GM12878 (cell line): Measurements from ENCODE around the gene FDX2. TPM values are rescaled to one million over a fixed set of nuclear protein-coding genes. Genes with fewer than 3 reads are reported as not detected.

Experiments used
- ATAC-seq: fragments of 200-7000 bp; cut with Tn5 transposase; 3 replicates; pipeline ENCODE4 v1.9.1; 2020; ENCODE audit warnings: mild to moderate bottlenecking, moderate library complexity
- BruUV-seq: library from RNA; stranded (reverse); fragments of 400-500 nt; replicated peaks from 2 replicates; lab custom pipeline; 2021; lab: Mats Ljungman, UMichigan
- CTCF ChIA-PET: fragments of 300-600 bp; sonication (Branson Sonifier 250); formaldehyde crosslinking; extraction: SDS; loops from one replicate; lab custom pipeline; 2021; ENCODE audit warnings: inconsistent platforms; lab: Yijun Ruan, JAX
- POLR2A ChIA-PET: fragments of 350-600 bp; formaldehyde crosslinking; extraction: SDS; loops from one replicate; lab custom pipeline; 2021; ENCODE audit warnings: inconsistent platforms; lab: Charles Lee
- RAD21 ChIA-PET: fragments of 300-600 bp; sonication (Branson Sonifier 250); formaldehyde crosslinking; loops from one replicate; lab custom pipeline; 2023; ENCODE audit warnings: antibody characterized with exemption; ENCODE audit not compliant: unreplicated experiment; lab: Charles Lee
- SMC1A ChIA-PET: fragments of 300-600 bp; sonication (Branson Sonifier 250); formaldehyde crosslinking; loops from one replicate; lab custom pipeline; 2023; ENCODE audit not compliant: unreplicated experiment, uncharacterized antibody; lab: Charles Lee
- DNase-seq: peaks from one replicate; pipeline ENCODE4 v3.0.0-alpha.2; 2011; ENCODE audit warnings: low read depth, low spot score
- FAIRE-seq: peaks from 3 replicates; lab custom pipeline; 2011; peaks lifted over from hg19 to GRCh38; lab: Jason Lieb, UNC
- H2AFZ ChIP-seq: 2 replicates; pipeline ENCODE4 v1.6.0; 2011; ENCODE audit warnings: low read depth, low read length, control low read depth; ENCODE audit not compliant: control insufficient read depth
- H3K27ac ChIP-seq: 2 replicates; pipeline ENCODE4 v1.5.1; 2011; ENCODE audit warnings: control low read depth; ENCODE audit not compliant: control insufficient read depth, insufficient read depth
- H3K27me3 ChIP-seq, 2 experiments: replicated peaks in 1 of 2; 2 replicates each; pipeline versions ENCODE4 v1.6.0 to v1.6.1; 2011; ENCODE audit warnings: low read length in 1 of 2; ENCODE audit not compliant: control insufficient read depth in 2 of 2, insufficient read depth in 2 of 2
- H3K36me3 ChIP-seq, 2 experiments: 2 replicates each; pipeline ENCODE4 v1.5.1; 2011; ENCODE audit warnings: low read length in 1 of 2; ENCODE audit not compliant: control insufficient read depth in 2 of 2, insufficient read depth in 2 of 2
- H3K4me1 ChIP-seq: 2 replicates; pipeline ENCODE4 v1.6.1; 2011; ENCODE audit warnings: mild to moderate bottlenecking, low read length, moderate library complexity, mixed read lengths; ENCODE audit not compliant: control insufficient read depth, insufficient read depth
- H3K4me2 ChIP-seq: 2 replicates; pipeline ENCODE4 v1.6.0; 2011; ENCODE audit warnings: control low read depth; ENCODE audit not compliant: control insufficient read depth, insufficient read depth
- H3K4me3 ChIP-seq: fragments of 200-600 bp; sonication (generic); 2 replicates; pipeline ENCODE4 v1.5.1; 2016
- H3K79me2 ChIP-seq: 2 replicates; pipeline ENCODE4 v1.6.0; 2011; ENCODE audit warnings: low read length; ENCODE audit not compliant: control insufficient read depth, insufficient read depth
- H3K9ac ChIP-seq: 2 replicates; pipeline ENCODE4 v1.8.0; 2011; ENCODE audit warnings: low read length, control low read depth, mixed read lengths; ENCODE audit not compliant: control insufficient read depth, insufficient read depth
- H3K9me3 ChIP-seq: replicated peaks from 3 replicates; pipeline ENCODE4 v1.5.1; 2011; ENCODE audit warnings: mild to moderate bottlenecking, low read length; ENCODE audit not compliant: control insufficient read depth, insufficient read depth
- H4K20me1 ChIP-seq: 2 replicates; pipeline ENCODE4 v1.6.0; 2011; ENCODE audit not compliant: control insufficient read depth, insufficient read depth
- BMI1 ChIP-seq: fragments of 450-650 bp; IDR thresholded peaks from 2 replicates; pipeline ENCODE4 v1.6.1; 2016; ENCODE audit warnings: mild to moderate bottlenecking, moderate library complexity, borderline replicate concordance
- HDAC6 ChIP-seq: fragments of 200-600 bp; sonication (generic); IDR thresholded peaks from one replicate; pipeline ENCODE4 v1.8.0; 2017; ENCODE audit warnings: antibody characterized with exemption; ENCODE audit not compliant: unreplicated experiment
- PML ChIP-seq: IDR thresholded peaks from 2 replicates; pipeline ENCODE4 v1.6.1; 2012; ENCODE audit warnings: low read length, inconsistent platforms
- RBBP5 ChIP-seq: fragments of 200-600 bp; sonication (generic); conservative IDR thresholded peaks from 2 replicates; pipeline ENCODE4 v1.6.1; 2016
- STAT1 ChIP-seq: fragments of 450-650 bp; conservative IDR thresholded peaks from 2 replicates; pipeline ENCODE4 v1.6.1; 2014; ENCODE audit warnings: antibody characterized with exemption, mild to moderate bottlenecking
- WGBS: methylation state at CpG from one replicate; pipeline ENCODE4 v1.1.6; 2016; ENCODE audit warnings: low lambda C conversion rate; ENCODE audit not compliant: insufficient replicate concordance, insufficient coverage; ENCODE audit errors: missing lambda C conversion rate; 5-methylcytosine and 5-hydroxymethylcytosine counted together
- in situ Hi-C: fragments of 300-500 bp; cut with MboI; formaldehyde crosslinking; loops from 9 replicates; pipeline ENCODE4 v1.14.3; 2018; ENCODE audit warnings: mixed read lengths
- intact Hi-C: fragments of 100-400 bp; cut with micrococcal nuclease; formaldehyde crosslinking; loops from one replicate; pipeline ENCODE4 v1.14.2; 2022; ENCODE audit not compliant: unreplicated experiment
- polyA plus RNA-seq, 11 experiments: library from polyadenylated mRNA; depleted of rRNA in 4 of 11; unstranded in 6 of 11; stranded (reverse) in 5 of 11; fragments of >200 nt; fragmentation: Nextera tagmentation in 4 of 11; fragmentation: Illumina TruSeq in 1 of 11; extraction: Ambion mirVana in 4 of 11; extraction: Trizol in 1 of 11; gene quantifications; 1 replicate in 1 of 11; 2 replicates in 10 of 11; pipeline versions ENCODE4 v1.2.1 to v1.2.3, GENCODE V29; 2011 to 2016; ENCODE audit warnings: inconsistent platforms in 2 of 11, missing spikeins in 2 of 11, low read depth in 1 of 11
- total RNA-seq, 4 experiments: library from RNA; depleted of rRNA in 3 of 4; stranded (reverse); fragments of >200 nt in 3 of 4; fragmentation: Illumina TruSeq in 1 of 4; extraction: Trizol in 1 of 4; gene quantifications; 2 replicates each; pipeline versions ENCODE4 v1.2.1 to v1.2.3, GENCODE V29; 2013 to 2021
- TF ChIP-seq, protein P1 (sequence below): fragments of 450-650 bp; IDR thresholded peaks from 2 replicates; pipeline ENCODE4 v1.6.1; 2017; ENCODE audit warnings: mild to moderate bottlenecking, low read depth, inconsistent platforms; ENCODE audit not compliant: poor library complexity, severe bottlenecking
- TF ChIP-seq, protein P2 (sequence below): IDR thresholded peaks from 2 replicates; pipeline ENCODE4 v1.6.1; 2012; ENCODE audit warnings: mild to moderate bottlenecking, low read depth, low read length
- TF ChIP-seq, protein P3 (sequence below): fragments of 450-650 bp; formaldehyde crosslinking; IDR thresholded peaks from 2 replicates; pipeline ENCODE4 v1.4.0; 2022; ENCODE audit warnings: mild to moderate bottlenecking, moderate library complexity

FDX2 gene
- total and polyA plus RNA-seq, 10 of the 15 experiments (the other 5 are each of a cell fraction or from before 2014, with no cell fraction given) = 1.4 to 50.4 (median 24.7) TPM

DNA sequence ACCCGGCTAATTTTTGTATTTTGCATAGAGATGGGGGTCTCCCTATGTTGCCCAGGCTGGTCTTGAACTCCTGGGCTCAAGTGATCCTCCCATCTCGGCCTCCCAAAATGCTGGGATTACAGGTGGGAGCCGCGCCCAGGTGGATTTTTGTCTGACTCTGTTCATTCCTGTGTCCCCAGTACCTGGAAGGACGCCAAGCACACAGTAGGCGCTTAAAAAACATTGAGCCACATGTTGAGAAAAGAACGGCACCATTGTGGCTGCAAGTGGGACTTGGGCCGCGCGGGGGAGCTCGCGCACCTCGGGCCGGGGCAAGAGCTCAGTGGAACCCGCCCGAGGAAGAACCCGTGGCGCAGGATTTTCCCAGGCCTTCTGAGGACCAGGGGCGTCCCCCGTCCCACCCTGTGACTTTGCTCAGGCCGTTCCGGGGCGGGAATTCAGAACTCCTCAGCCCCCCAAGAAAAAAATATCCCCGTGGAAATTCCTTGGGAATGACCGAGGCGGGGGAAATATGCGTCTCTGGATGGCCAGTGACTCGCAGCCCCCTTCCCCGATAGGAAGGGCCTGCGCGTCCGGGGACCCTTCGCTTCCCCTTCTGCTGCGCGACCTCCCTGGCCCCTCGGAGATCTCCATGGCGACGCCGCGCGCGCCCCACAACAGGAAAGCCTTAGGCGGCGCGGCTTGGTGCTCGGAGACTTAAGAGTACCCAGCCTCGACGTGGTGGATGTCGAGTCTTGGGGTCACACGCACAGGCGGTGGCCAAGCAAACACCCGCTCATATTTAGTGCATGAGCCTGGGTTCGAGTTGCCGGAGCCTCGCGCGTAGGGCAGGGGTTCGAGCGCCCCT lies 46.3 kb downstream of the FDX2 start (continued):
- TF ChIP-seq BMI1 = peak; percentile 18; the same call in 1 of the 2 replicates

DNA sequence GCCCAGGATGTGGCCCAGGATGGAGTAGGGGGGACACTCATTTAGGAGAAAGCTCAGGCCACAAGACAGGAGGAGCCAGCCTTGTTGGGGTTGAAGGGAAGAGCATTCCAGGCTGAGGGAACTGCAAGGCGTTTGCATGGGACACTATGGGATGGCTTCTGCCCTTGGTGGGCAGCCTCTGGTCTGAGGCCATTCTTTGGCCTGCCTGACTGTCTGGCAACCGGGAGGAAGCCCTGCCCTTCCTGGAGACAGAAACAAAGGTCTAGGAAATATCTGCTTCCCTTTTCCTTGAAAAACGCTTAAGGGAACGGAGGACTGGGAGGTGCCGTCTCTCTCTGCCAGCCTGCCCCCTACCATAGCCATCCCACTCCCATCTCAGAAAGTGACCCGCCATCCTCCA lies 47.7 kb downstream of the FDX2 start:
- BruUV-seq = no TSS peak
- in situ Hi-C loops = loop anchor here (5.0 kb wide), 1 partner anchor 119 kb away; no protein-coding TSS in a partner anchor
- no peak for TF ChIP-seq RBBP5
- TF ChIP-seq, protein P1, sequence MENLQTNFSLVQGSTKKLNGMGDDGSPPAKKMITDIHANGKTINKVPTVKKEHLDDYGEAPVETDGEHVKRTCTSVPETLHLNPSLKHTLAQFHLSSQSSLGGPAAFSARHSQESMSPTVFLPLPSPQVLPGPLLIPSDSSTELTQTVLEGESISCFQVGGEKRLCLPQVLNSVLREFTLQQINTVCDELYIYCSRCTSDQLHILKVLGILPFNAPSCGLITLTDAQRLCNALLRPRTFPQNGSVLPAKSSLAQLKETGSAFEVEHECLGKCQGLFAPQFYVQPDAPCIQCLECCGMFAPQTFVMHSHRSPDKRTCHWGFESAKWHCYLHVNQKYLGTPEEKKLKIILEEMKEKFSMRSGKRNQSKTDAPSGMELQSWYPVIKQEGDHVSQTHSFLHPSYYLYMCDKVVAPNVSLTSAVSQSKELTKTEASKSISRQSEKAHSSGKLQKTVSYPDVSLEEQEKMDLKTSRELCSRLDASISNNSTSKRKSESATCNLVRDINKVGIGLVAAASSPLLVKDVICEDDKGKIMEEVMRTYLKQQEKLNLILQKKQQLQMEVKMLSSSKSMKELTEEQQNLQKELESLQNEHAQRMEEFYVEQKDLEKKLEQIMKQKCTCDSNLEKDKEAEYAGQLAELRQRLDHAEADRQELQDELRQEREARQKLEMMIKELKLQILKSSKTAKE = no peak
- TF ChIP-seq HDAC6 = no peak
- TF ChIP-seq, protein P2, sequence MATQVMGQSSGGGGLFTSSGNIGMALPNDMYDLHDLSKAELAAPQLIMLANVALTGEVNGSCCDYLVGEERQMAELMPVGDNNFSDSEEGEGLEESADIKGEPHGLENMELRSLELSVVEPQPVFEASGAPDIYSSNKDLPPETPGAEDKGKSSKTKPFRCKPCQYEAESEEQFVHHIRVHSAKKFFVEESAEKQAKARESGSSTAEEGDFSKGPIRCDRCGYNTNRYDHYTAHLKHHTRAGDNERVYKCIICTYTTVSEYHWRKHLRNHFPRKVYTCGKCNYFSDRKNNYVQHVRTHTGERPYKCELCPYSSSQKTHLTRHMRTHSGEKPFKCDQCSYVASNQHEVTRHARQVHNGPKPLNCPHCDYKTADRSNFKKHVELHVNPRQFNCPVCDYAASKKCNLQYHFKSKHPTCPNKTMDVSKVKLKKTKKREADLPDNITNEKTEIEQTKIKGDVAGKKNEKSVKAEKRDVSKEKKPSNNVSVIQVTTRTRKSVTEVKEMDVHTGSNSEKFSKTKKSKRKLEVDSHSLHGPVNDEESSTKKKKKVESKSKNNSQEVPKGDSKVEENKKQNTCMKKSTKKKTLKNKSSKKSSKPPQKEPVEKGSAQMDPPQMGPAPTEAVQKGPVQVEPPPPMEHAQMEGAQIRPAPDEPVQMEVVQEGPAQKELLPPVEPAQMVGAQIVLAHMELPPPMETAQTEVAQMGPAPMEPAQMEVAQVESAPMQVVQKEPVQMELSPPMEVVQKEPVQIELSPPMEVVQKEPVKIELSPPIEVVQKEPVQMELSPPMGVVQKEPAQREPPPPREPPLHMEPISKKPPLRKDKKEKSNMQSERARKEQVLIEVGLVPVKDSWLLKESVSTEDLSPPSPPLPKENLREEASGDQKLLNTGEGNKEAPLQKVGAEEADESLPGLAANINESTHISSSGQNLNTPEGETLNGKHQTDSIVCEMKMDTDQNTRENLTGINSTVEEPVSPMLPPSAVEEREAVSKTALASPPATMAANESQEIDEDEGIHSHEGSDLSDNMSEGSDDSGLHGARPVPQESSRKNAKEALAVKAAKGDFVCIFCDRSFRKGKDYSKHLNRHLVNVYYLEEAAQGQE = no peak
- TF ChIP-seq STAT1 = no peak
- TF ChIP-seq, protein P3, sequence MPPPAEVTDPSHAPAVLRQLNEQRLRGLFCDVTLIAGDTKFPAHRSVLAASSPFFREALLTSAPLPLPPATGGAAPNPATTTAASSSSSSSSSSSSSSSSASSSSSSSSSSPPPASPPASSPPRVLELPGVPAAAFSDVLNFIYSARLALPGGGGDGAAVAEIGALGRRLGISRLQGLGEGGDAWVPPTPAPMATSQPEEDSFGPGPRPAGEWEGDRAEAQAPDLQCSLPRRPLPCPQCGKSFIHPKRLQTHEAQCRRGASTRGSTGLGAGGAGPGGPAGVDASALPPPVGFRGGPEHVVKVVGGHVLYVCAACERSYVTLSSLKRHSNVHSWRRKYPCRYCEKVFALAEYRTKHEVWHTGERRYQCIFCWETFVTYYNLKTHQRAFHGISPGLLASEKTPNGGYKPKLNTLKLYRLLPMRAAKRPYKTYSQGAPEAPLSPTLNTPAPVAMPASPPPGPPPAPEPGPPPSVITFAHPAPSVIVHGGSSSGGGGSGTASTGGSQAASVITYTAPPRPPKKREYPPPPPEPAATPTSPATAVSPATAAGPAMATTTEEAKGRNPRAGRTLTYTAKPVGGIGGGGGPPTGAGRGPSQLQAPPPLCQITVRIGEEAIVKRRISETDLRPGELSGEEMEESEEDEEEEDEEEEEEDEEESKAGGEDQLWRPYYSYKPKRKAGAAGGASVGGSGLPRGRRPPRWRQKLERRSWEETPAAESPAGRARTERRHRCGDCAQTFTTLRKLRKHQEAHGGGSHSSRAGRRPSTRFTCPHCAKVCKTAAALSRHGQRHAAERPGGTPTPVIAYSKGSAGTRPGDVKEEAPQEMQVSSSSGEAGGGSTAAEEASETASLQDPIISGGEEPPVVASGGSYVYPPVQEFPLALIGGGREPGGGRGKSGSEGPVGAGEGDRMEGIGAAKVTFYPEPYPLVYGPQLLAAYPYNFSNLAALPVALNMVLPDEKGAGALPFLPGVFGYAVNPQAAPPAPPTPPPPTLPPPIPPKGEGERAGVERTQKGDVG (CRISPR knock-in tag) = no peak
- no peak for TF ChIP-seq PML

More for the DNA sequence above, 47.7 kb downstream of the FDX2 start:
- H3K36me3 ChIP-seq = no peaks in the 10 kb centered on the region
- no peaks in the 10 kb centered on the region for H4K20me1 ChIP-seq
- no peak overlapping the region for H2AFZ ChIP-seq
- H3K27ac ChIP-seq = no peak overlapping the region
- H3K9me3 ChIP-seq = no peaks in the 10 kb centered on the region
- H3K9ac ChIP-seq = no peak overlapping the region
- 60% methylated on average over 6 of the region's 6 CpGs for WGBS
- FAIRE-seq = no peak
- H3K4me3 ChIP-seq = no peak overlapping the region
- no peaks in the 10 kb centered on the region for H3K27me3 ChIP-seq
- H3K79me2 ChIP-seq = peaks cover 32% of the 10 kb centered on the region
- ChIA-PET SMC1A (interaction anchor here (4.2 to 8.5 kb wide), 2 partner anchors 119 to 124 kb away, joined by 35 to 158 read pairs; no protein-coding TSS in a partner anchor), POLR2A (interaction anchor here (0.6 to 4.5 kb wide), 4 partner anchors 20 to 127 kb away, joined by 4 to 69 read pairs (median 9); partner anchors contain the start of genes ICAM4 and ICAM5), RAD21 (interaction anchor here (4.3 to 6.1 kb wide), 4 partner anchors 8 to 145 kb away, joined by 32 to 206 read pairs (median 58); no protein-coding TSS in a partner anchor), CTCF (interaction anchor here (1.0 to 11.2 kb wide), 5 partner anchors 8 to 150 kb away, joined by 3 to 370 read pairs (median 89); partner anchors contain the start of gene TYK2)
- H3K4me2 ChIP-seq = no peak overlapping the region
- no peaks in the 10 kb centered on the region; the same call in 1 of the 2 replicates for H3K4me1 ChIP-seq
- ATAC-seq = no peak
- intact Hi-C loops = no loop called here
- no peak for DNase-seq
